ENCODE results near the gene YPEL2. TPM values are rescaled to one million over a fixed set of nuclear protein-coding genes. Genes with fewer than 3 reads are reported as not detected.

YPEL2 gene
- total RNA-seq, 1 donor from 2014 or later: 52.1 TPM

GRCh38 chr17:59327121-59327980 lies 4.1 kb upstream of the YPEL2 start:
- Mint-ChIP-seq H3K36me3 (ENCODE audit: low read depth) (no peaks in the 10 kb centered on the region), H3K27ac (ENCODE audit: unreplicated experiment) (peak overlapping the region; percentile 90)

GRCh38 chr17:59327981-59328290 lies 3.5 kb upstream of the YPEL2 start:
- TF ChIP-seq CTCF (IDR thresholded peaks at IDR 0.05): no peak
- Mint-ChIP-seq H3K27me3 (ENCODE audit: low read depth) (no peaks in the 10 kb centered on the region), H3K27ac (ENCODE audit: unreplicated experiment) (peak overlapping the region; percentile 90), H3K9me3 (ENCODE audit: low read depth) (no peaks in the 10 kb centered on the region), H3K4me3 (ENCODE audit: unreplicated experiment) (no peak overlapping the region), H3K4me1 (ENCODE audit: low read depth) (peaks cover 42% of the 10 kb centered on the region), H3K36me3 (ENCODE audit: low read depth) (peaks cover 1% of the 10 kb centered on the region)
- DNase-seq (ENCODE audit: low spot score): no peak

More at GRCh38 chr17:59327121-59327980, 4.1 kb upstream of the YPEL2 start:
- TF ChIP-seq CTCF (IDR thresholded peaks at IDR 0.05): no peak
- Mint-ChIP-seq H3K4me3 (ENCODE audit: unreplicated experiment) (no peak overlapping the region), H3K4me1 (ENCODE audit: low read depth) (peaks cover 40% of the 10 kb centered on the region), H3K27me3 (ENCODE audit: low read depth) (no peaks in the 10 kb centered on the region), H3K9me3 (ENCODE audit: low read depth) (no peaks in the 10 kb centered on the region)
- DNase-seq (ENCODE audit: low spot score): no peak

- H3K4me1 Mint-ChIP-seq (ENCODE audit: low read depth): peaks cover 49% of the 10 kb centered on the region
- TF ChIP-seq CTCF (IDR thresholded peaks at IDR 0.05): no peak
- no peak overlapping the region for H3K27ac Mint-ChIP-seq (ENCODE audit: unreplicated experiment)
- H3K36me3 Mint-ChIP-seq (ENCODE audit: low read depth): peaks cover 1% of the 10 kb centered on the region
- no peak overlapping the region for H3K4me3 Mint-ChIP-seq (ENCODE audit: unreplicated experiment)
- no peaks in the 10 kb centered on the region for H3K9me3 Mint-ChIP-seq (ENCODE audit: low read depth)
- no peak for DNase-seq (ENCODE audit: low spot score)
- H3K27me3 Mint-ChIP-seq (ENCODE audit: low read depth): no peaks in the 10 kb centered on the region
Measured at GRCh38 chr17:59328601-59329000, 2.9 kb upstream of the YPEL2 start.

- H3K36me3 Mint-ChIP-seq (ENCODE audit: low read depth): peaks cover 1% of the 10 kb centered on the region
- peak; percentile 98 for TF ChIP-seq CTCF (IDR thresholded peaks at IDR 0.05)
- H3K27ac Mint-ChIP-seq (ENCODE audit: unreplicated experiment): peak overlapping the region; percentile 84
- H3K4me1 Mint-ChIP-seq (ENCODE audit: low read depth): peaks cover 57% of the 10 kb centered on the region
- H3K4me3 Mint-ChIP-seq (ENCODE audit: unreplicated experiment): no peak overlapping the region
- H3K9me3 Mint-ChIP-seq (ENCODE audit: low read depth): no peaks in the 10 kb centered on the region
- no peak for DNase-seq (ENCODE audit: low spot score)
- no peaks in the 10 kb centered on the region for H3K27me3 Mint-ChIP-seq (ENCODE audit: low read depth)
Measured at GRCh38 chr17:59329176-59330052, 2.0 kb upstream of the YPEL2 start.
